Calu3 (cell line): Measurements from ENCODE around the gene MINDY1. TPM values are rescaled to one million over a fixed set of nuclear protein-coding genes. Genes with fewer than 3 reads are reported as not detected.

Experiments used
- BruUV-seq: library from RNA; stranded (reverse); fragments of 400-500 nt; replicated peaks from 2 replicates; lab custom pipeline; 2021; lab: Mats Ljungman, UMichigan
- CTCF ChIA-PET: fragments of 300-600 bp; sonication (Branson Sonifier 250); formaldehyde crosslinking; loops from one replicate; lab custom pipeline; 2022; ENCODE audit warnings: antibody characterized with exemption; lab: Charles Lee
- DNase-seq: peaks from one replicate; pipeline ENCODE4 v3.0.0; 2022
- H3K27ac Mint-ChIP-seq: one replicate; pipeline ENCODE4 v1.8.0; 2022; ENCODE audit warnings: mixed read lengths; ENCODE audit not compliant: unreplicated experiment
- H3K27me3 Mint-ChIP-seq: one replicate; pipeline ENCODE4 v1.8.0; 2022; ENCODE audit warnings: mixed read lengths; ENCODE audit not compliant: unreplicated experiment
- H3K36me3 Mint-ChIP-seq: one replicate; pipeline ENCODE4 v1.8.0; 2022; ENCODE audit warnings: mild to moderate bottlenecking, moderate library complexity, mixed read lengths; ENCODE audit not compliant: insufficient read depth, unreplicated experiment
- H3K4me1 Mint-ChIP-seq: one replicate; pipeline ENCODE4 v1.8.0; 2022; ENCODE audit warnings: mild to moderate bottlenecking, low read depth, mixed read lengths; ENCODE audit not compliant: unreplicated experiment
- H3K4me3 Mint-ChIP-seq: one replicate; pipeline ENCODE4 v1.8.0; 2022; ENCODE audit warnings: mild to moderate bottlenecking, low read depth, moderate library complexity, mixed read lengths; ENCODE audit not compliant: unreplicated experiment
- H3K9me3 Mint-ChIP-seq: one replicate; pipeline ENCODE4 v1.8.0; 2022; ENCODE audit warnings: low read depth, mixed read lengths; ENCODE audit not compliant: unreplicated experiment
- intact Hi-C: fragments of 100-400 bp; cut with micrococcal nuclease; formaldehyde crosslinking; loops from one replicate; pipeline ENCODE4 v1.10.0; 2022; ENCODE audit not compliant: unreplicated experiment
- total RNA-seq: library from RNA; stranded (reverse); gene quantifications from 2 replicates; pipeline ENCODE4 v1.2.3, GENCODE V29; 2022
- TF ChIP-seq, protein P1 (sequence below): fragments of 200-600 bp; IDR thresholded peaks from one replicate; pipeline ENCODE4 v1.8.0; 2022; ENCODE audit warnings: antibody characterized with exemption; ENCODE audit not compliant: unreplicated experiment

Gene MINDY1
- total RNA-seq, 1 experiment from 2014 or later: 17.6 TPM

DNA sequence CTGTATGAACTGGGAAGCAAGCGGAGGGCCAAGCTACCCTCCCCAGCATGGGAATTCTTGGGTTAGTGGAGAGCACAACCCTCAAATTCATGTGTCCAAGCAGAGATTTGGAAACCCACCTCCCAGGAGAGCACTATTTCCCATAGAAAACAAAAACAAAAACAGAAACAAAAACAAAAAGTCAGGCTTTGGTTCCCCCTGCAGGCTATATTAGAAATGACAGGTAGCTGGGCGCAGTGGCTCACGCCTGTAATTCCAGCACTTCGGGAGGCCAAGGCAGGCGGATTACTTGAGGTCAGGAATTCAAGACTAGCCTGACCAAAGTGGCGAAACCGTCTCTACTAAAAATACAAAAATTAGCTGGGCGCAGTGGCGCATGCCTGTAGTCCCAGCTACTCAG, 10.8 kb downstream of the MINDY1 start:
- H3K4me3 Mint-ChIP-seq: no peak overlapping the region
- BruUV-seq: no TSS peak
- no peaks in the 10 kb centered on the region for H3K27me3 Mint-ChIP-seq
- CTCF ChIA-PET: interaction anchor here (0.6 to 2.4 kb wide), 10 partner anchors 11 to 603 kb away, joined by 3 to 32 read pairs (median 4); partner anchors contain the start of genes ANXA9, MINDY1 and SETDB1
- H3K36me3 Mint-ChIP-seq: peaks cover 17% of the 10 kb centered on the region
- H3K27ac Mint-ChIP-seq: no peak overlapping the region
- no peaks in the 10 kb centered on the region for H3K9me3 Mint-ChIP-seq
- TF ChIP-seq, protein P1, sequence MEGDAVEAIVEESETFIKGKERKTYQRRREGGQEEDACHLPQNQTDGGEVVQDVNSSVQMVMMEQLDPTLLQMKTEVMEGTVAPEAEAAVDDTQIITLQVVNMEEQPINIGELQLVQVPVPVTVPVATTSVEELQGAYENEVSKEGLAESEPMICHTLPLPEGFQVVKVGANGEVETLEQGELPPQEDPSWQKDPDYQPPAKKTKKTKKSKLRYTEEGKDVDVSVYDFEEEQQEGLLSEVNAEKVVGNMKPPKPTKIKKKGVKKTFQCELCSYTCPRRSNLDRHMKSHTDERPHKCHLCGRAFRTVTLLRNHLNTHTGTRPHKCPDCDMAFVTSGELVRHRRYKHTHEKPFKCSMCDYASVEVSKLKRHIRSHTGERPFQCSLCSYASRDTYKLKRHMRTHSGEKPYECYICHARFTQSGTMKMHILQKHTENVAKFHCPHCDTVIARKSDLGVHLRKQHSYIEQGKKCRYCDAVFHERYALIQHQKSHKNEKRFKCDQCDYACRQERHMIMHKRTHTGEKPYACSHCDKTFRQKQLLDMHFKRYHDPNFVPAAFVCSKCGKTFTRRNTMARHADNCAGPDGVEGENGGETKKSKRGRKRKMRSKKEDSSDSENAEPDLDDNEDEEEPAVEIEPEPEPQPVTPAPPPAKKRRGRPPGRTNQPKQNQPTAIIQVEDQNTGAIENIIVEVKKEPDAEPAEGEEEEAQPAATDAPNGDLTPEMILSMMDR: peak; percentile 90
- H3K4me1 Mint-ChIP-seq: no peaks in the 10 kb centered on the region
- peak; percentile 41 for DNase-seq
- intact Hi-C loops: loop anchor here (1.0 kb wide), 1 partner anchor 17 kb away; no protein-coding TSS in a partner anchor

DNA sequence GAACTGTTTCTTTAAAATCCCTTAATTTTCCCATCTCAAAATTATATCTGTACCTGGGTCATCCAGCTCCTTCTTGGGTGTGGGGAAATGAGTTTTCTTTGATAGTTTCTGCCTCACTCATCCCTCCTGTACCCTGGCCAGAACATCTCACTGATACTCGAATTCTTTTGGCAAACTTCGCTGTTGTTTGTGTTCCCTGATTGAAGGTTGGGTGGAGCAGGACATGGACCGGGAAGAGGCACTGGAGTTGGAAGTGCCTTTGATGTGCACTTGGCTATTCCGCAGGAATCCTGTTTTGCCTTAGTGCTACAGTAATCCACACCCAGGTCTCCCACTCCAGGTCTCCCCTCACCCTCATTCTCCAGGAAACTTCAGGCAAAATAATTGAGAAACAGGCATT, 11.2 kb downstream of the MINDY1 start:
- no peak overlapping the region for H3K27ac Mint-ChIP-seq
- no peak for DNase-seq
- no peak overlapping the region for H3K4me3 Mint-ChIP-seq
- TF ChIP-seq, protein P1: no peak
- H3K36me3 Mint-ChIP-seq: peaks cover 17% of the 10 kb centered on the region
- H3K4me1 Mint-ChIP-seq: no peaks in the 10 kb centered on the region
- intact Hi-C loops: no loop called here
- CTCF ChIA-PET: interaction anchor here (0.8 to 2.4 kb wide), 4 partner anchors 11 to 88 kb away, joined by 4 to 32 read pairs (median 17); partner anchors contain the start of genes ANXA9, MINDY1 and SETDB1
- no peaks in the 10 kb centered on the region for H3K27me3 Mint-ChIP-seq
- H3K9me3 Mint-ChIP-seq: no peaks in the 10 kb centered on the region
- BruUV-seq: no TSS peak

DNA sequence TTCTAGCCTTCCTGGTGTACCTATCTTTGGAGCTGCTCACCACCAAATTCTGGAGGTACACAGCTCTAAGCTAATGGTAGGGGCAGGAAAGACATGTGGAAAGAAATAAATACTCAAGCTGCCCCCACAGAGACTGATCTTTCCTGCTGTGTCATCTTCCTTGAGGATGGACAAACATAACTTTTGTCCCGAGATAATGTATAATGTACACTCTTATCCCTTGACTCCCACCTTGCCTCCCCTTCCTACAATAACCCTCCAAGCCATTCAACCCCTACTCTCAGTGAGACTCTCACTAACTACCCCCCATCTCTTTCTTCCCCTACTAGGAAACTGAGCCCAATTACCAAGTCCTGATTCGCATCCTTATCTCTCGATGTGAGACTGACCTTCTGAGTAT, 12.5 kb downstream of the MINDY1 start:
- no peak overlapping the region for H3K4me3 Mint-ChIP-seq
- DNase-seq: no peak
- no peaks in the 10 kb centered on the region for H3K4me1 Mint-ChIP-seq
- H3K9me3 Mint-ChIP-seq: no peaks in the 10 kb centered on the region
- TF ChIP-seq, protein P1: no peak
- BruUV-seq: no TSS peak
- intact Hi-C loops: no loop called here
- CTCF ChIA-PET: interaction anchor here (0.5 to 2.4 kb wide), 3 partner anchors 9 to 13 kb away, joined by 3 to 32 read pairs (median 7); partner anchors contain the start of genes ANXA9 and MINDY1
- peaks cover 17% of the 10 kb centered on the region for H3K36me3 Mint-ChIP-seq
- H3K27ac Mint-ChIP-seq: no peak overlapping the region
- H3K27me3 Mint-ChIP-seq: no peaks in the 10 kb centered on the region

DNA sequence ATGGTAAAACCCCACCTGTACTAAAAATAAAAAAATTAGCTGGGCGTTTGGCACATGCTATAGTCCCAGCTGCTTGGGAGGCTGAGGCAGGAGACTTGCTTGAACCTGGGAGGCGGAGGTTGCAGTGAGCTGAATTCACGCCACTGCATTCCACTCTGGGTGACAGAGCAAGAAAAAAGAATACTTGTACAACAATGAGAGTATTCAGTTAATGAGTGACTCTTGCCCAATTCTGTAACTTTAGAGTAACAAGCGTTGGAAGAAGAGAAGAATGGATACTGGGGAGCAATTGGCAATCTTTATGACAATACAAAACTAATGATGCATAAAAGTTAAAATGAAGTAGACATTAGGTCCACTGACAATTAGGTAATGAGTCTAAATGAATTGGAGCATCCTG, 14.1 kb downstream of the MINDY1 start:
- Mint-ChIP-seq H3K36me3 (peaks cover 22% of the 10 kb centered on the region), H3K9me3 (no peaks in the 10 kb centered on the region), H3K4me3 (no peak overlapping the region), H3K27me3 (no peaks in the 10 kb centered on the region), H3K27ac (no peak overlapping the region), H3K4me1 (no peaks in the 10 kb centered on the region)
- no TSS peak for BruUV-seq
- TF ChIP-seq, protein P1: no peak
- intact Hi-C loops: no loop called here
- CTCF ChIA-PET: no interaction called here
- no peak for DNase-seq
